HepG2 (cell line): Measurements from ENCODE around the gene SLC25A47. TPM values are rescaled to one million over a fixed set of nuclear protein-coding genes. Genes with fewer than 3 reads are reported as not detected.

Source experiments
- CCDC6 ChIP-seq: sonication (generic); formaldehyde crosslinking; IDR thresholded peaks from 2 replicates; pipeline ENCODE4 v1.8.1; 2022; ENCODE audit warnings: mild to moderate bottlenecking, missing genetic modification reagents, moderate library complexity
- JUN ChIP-seq: sonication (generic); formaldehyde crosslinking; IDR thresholded peaks from 2 replicates; pipeline ENCODE4 v1.4.0; 2020; ENCODE audit warnings: mild to moderate bottlenecking, missing genetic modification reagents
- KMT2B ChIP-seq: IDR thresholded peaks from 2 replicates; pipeline ENCODE4 v1.6.1; 2016; ENCODE audit warnings: missing genetic modification reagents, missing compliant biosample characterization
- NFIB ChIP-seq: sonication (generic); formaldehyde crosslinking; IDR thresholded peaks from 2 replicates; pipeline ENCODE4 v1.9.0; 2021; ENCODE audit warnings: missing genetic modification reagents, mild to moderate bottlenecking, borderline replicate concordance
- NFYB ChIP-seq: sonication (generic); formaldehyde crosslinking; IDR thresholded peaks from 2 replicates; pipeline ENCODE4 v1.4.0; 2020; ENCODE audit warnings: missing genetic modification reagents
- NFYC ChIP-seq: IDR thresholded peaks from 2 replicates; pipeline ENCODE4 v1.6.1; 2016; ENCODE audit warnings: missing genetic modification reagents, missing compliant biosample characterization
- NKX3-1 ChIP-seq: sonication (generic); formaldehyde crosslinking; IDR thresholded peaks from 2 replicates; pipeline ENCODE4 v1.5.0; 2020; ENCODE audit warnings: missing genetic modification reagents
- ONECUT2 ChIP-seq: sonication (generic); formaldehyde crosslinking; IDR thresholded peaks from 2 replicates; pipeline ENCODE4 v1.4.0; 2020; ENCODE audit warnings: missing genetic modification reagents
- PRMT3 ChIP-seq: sonication (generic); formaldehyde crosslinking; IDR thresholded peaks from 2 replicates; pipeline ENCODE4 v1.8.1; 2022; ENCODE audit warnings: low read depth, mild to moderate bottlenecking, moderate library complexity, missing genetic modification reagents, borderline replicate concordance
- SAFB2 ChIP-seq: sonication (generic); formaldehyde crosslinking; IDR thresholded peaks from 2 replicates; pipeline ENCODE4 v1.5.1; 2020; ENCODE audit warnings: missing genetic modification reagents, low read depth, mild to moderate bottlenecking, borderline replicate concordance
- SNAPC2 ChIP-seq: sonication (generic); formaldehyde crosslinking; IDR thresholded peaks from 2 replicates; pipeline ENCODE4 v1.8.1; 2022; ENCODE audit warnings: mild to moderate bottlenecking, missing genetic modification reagents
- WIZ ChIP-seq: sonication (generic); formaldehyde crosslinking; IDR thresholded peaks from 2 replicates; pipeline ENCODE4 v1.5.1; 2020; ENCODE audit warnings: mild to moderate bottlenecking, missing genetic modification reagents
- ZBTB8A ChIP-seq: sonication (generic); formaldehyde crosslinking; IDR thresholded peaks from 2 replicates; pipeline ENCODE4 v1.4.0; 2020; ENCODE audit warnings: mild to moderate bottlenecking, low read depth, missing genetic modification reagents, borderline replicate concordance
- ZNF354B ChIP-seq: sonication (generic); formaldehyde crosslinking; IDR thresholded peaks from 2 replicates; pipeline ENCODE4 v1.8.0; 2022; ENCODE audit warnings: mild to moderate bottlenecking, missing genetic modification reagents
- ZNF468 ChIP-seq: sonication (generic); formaldehyde crosslinking; IDR thresholded peaks from 2 replicates; pipeline ENCODE4 v1.8.0; 2022; ENCODE audit warnings: mild to moderate bottlenecking, moderate library complexity, missing genetic modification reagents
- ZNF557 ChIP-seq: sonication (generic); formaldehyde crosslinking; IDR thresholded peaks from 2 replicates; pipeline ENCODE4 v1.4.0; 2020; ENCODE audit warnings: missing genetic modification reagents
- ZNF788 ChIP-seq: sonication (generic); formaldehyde crosslinking; IDR thresholded peaks from 2 replicates; pipeline ENCODE4 v1.5.0; 2020; ENCODE audit warnings: mild to moderate bottlenecking, missing genetic modification reagents, borderline replicate concordance
- polyA plus RNA-seq, 8 experiments: library from polyadenylated mRNA; depleted of rRNA in 3 of 8; stranded (reverse) in 7 of 8; unstranded in 1 of 8; fragments of >200 nt; fragmentation: Illumina TruSeq in 4 of 8; extraction: Trizol in 4 of 8; gene quantifications; 2 replicates each; pipeline versions ENCODE4 v1.2.1 to v1.2.3, GENCODE V29; 2011 to 2016; ENCODE audit warnings: low read depth in 4 of 8, missing spikeins in 1 of 8, mixed read lengths in 1 of 8; ENCODE audit not compliant: insufficient read depth in 1 of 8
- total RNA-seq, 5 experiments: library from RNA; depleted of rRNA; stranded (reverse); fragments of >200 nt; fragmentation: Illumina TruSeq; extraction: Trizol; gene quantifications; 2 replicates each; pipeline ENCODE4 v1.2.3, GENCODE V29; 2016; ENCODE audit warnings: low read depth in 1 of 5
- TF ChIP-seq, protein P1 (sequence below), 2 experiments: fragments of 450-650 bp in 1 of 2; sonication (generic) in 1 of 2; formaldehyde crosslinking in 1 of 2; IDR thresholded peaks; 2 replicates each; pipeline versions ENCODE4 v1.6.1 to v1.8.0; 2016 to 2022; ENCODE audit warnings: antibody characterized with exemption in 1 of 2, mild to moderate bottlenecking in 1 of 2, missing genetic modification reagents in 1 of 2
- TF ChIP-seq, protein P2 (sequence below): sonication (generic); formaldehyde crosslinking; conservative IDR thresholded peaks from 2 replicates; pipeline ENCODE4 v1.4.0; 2020; ENCODE audit warnings: missing genetic modification reagents

Gene SLC25A47
- total and polyA plus RNA-seq, 2 of the 13 experiments (the other 11 are each of a cell fraction or from before 2014, with no cell fraction given) = 1.0 to 1.7 TPM

DNA sequence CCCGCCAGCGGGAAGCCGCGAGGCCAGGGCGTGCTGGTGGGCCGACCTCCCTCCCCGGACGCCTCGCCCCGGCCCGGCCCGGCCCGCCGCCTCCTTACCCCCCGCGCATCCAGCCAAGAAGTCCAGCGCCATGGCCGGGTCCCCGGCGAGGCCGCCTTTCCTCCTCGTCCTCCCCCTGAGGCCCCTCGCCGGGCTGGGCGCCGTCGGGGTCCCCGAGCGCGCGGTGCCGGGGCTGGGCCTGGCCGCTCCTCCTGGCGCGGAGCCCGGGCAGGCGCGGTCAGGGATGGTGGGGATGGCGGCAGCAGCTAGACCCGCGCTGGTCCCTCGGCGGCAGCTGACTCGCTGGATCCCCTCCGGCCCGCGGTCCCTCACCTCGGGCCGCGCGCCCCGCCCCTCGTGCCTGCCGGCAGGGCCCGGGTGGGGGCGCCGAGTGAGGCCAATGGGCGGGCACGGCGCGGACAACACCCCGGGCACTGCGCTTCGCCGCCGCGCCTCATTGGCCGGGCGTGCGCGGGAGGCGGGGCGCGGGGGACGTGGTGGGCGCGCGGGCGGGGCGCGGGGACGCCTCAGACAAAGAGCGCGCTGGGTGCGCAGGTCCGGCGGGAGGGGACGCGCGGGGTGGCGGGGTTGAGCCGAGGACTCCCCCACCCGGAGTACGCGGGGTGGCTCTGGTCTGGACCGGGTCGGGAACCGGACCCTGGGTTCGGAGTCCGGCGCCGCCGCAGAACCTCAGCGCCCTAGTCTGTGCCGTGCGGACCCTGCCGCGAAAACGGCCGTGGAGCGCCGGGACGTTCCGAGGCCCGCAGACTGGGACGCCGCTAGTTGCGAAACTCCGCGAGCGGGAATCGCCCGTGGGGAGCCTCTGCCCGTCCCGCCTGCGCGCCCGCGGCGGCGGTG, 16.8 kb upstream of the SLC25A47 start, which contains the start of gene SLC25A29 (continued):
- TF ChIP-seq, protein P1, sequence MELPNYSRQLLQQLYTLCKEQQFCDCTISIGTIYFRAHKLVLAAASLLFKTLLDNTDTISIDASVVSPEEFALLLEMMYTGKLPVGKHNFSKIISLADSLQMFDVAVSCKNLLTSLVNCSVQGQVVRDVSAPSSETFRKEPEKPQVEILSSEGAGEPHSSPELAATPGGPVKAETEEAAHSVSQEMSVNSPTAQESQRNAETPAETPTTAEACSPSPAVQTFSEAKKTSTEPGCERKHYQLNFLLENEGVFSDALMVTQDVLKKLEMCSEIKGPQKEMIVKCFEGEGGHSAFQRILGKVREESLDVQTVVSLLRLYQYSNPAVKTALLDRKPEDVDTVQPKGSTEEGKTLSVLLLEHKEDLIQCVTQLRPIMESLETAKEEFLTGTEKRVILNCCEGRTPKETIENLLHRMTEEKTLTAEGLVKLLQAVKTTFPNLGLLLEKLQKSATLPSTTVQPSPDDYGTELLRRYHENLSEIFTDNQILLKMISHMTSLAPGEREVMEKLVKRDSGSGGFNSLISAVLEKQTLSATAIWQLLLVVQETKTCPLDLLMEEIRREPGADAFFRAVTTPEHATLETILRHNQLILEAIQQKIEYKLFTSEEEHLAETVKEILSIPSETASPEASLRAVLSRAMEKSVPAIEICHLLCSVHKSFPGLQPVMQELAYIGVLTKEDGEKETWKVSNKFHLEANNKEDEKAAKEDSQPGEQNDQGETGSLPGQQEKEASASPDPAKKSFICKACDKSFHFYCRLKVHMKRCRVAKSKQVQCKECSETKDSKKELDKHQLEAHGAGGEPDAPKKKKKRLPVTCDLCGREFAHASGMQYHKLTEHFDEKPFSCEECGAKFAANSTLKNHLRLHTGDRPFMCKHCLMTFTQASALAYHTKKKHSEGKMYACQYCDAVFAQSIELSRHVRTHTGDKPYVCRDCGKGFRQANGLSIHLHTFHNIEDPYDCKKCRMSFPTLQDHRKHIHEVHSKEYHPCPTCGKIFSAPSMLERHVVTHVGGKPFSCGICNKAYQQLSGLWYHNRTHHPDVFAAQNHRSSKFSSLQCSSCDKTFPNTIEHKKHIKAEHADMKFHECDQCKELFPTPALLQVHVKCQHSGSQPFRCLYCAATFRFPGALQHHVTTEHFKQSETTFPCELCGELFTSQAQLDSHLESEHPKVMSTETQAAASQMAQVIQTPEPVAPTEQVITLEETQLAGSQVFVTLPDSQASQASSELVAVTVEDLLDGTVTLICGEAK (IDR thresholded peaks at IDR 0.05) = no peak
- TF ChIP-seq, protein P1 (CRISPR knock-in tag; IDR thresholded peaks at IDR 0.05) = no peak; the same call in 1 of the 2 replicates
- TF ChIP-seq WIZ (0 out of 2 replicates have a peak, but pooled peaks have one; percentile 35), ZBTB8A (CRISPR knock-in tag) (no peak), ZNF354B (CRISPR knock-in tag) (no peak), NFIB (CRISPR knock-in tag) (no peak), PRMT3 (CRISPR knock-in tag) (0 out of 2 replicates have a peak, but pooled peaks have one; percentile 63), NKX3-1 (CRISPR knock-in tag) (no peak; the same call in 1 of the 2 replicates), ZNF468 (CRISPR knock-in tag) (no peak), ZNF557 (CRISPR knock-in tag) (no peak), SAFB2 (0 out of 2 replicates have a peak, but pooled peaks have one; percentile 19), NFYC (CRISPR knock-in tag) (peak; percentile 69), NFYB (peak; percentile 67), ONECUT2 (no peak), KMT2B (CRISPR knock-in tag) (0 out of 2 replicates have a peak, but pooled peaks have one; percentile 23), SNAPC2 (no peak), ZNF788 (CRISPR knock-in tag) (peak; percentile 63; the same call in 1 of the 2 replicates), JUN (CRISPR knock-in tag) (no peak), CCDC6 (CRISPR knock-in tag) (peak; percentile 85)
- TF ChIP-seq, protein P2, sequence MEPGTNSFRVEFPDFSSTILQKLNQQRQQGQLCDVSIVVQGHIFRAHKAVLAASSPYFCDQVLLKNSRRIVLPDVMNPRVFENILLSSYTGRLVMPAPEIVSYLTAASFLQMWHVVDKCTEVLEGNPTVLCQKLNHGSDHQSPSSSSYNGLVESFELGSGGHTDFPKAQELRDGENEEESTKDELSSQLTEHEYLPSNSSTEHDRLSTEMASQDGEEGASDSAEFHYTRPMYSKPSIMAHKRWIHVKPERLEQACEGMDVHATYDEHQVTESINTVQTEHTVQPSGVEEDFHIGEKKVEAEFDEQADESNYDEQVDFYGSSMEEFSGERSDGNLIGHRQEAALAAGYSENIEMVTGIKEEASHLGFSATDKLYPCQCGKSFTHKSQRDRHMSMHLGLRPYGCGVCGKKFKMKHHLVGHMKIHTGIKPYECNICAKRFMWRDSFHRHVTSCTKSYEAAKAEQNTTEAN (CRISPR knock-in tag) = 0 out of 2 replicates have a peak, but pooled peaks have one; percentile 36
